Lower leg skin (tissue), 4 donors: ENCODE results near the gene USP48. TPM values are rescaled to one million over a fixed set of nuclear protein-coding genes. Genes with fewer than 3 reads are reported as not detected.

ENCODE experiments used
- DNase-seq, 2 donors: peaks; one replicate each; pipeline ENCODE4 v3.0.0-alpha.2; 2019; ENCODE audit warnings: low spot score in 2 of 2
- H3K4me3 ChIP-seq: fragments of 200-600 bp; sonication (generic); 2 replicates; pipeline ENCODE4 v1.5.1; 2017; ENCODE audit warnings: mild to moderate bottlenecking, low read depth; ENCODE audit not compliant: poor library complexity, severe bottlenecking
- CTCF ChIP-seq, 3 donors: fragments of 450-650 bp; IDR thresholded peaks; one replicate each; pipeline ENCODE4 v1.5.1; 2016; ENCODE audit warnings: antibody characterized with exemption in 3 of 3, mild to moderate bottlenecking in 3 of 3, moderate library complexity in 2 of 3
- POLR2A ChIP-seq, 2 donors: fragments of 450-650 bp; IDR thresholded peaks; one replicate each; pipeline ENCODE4 v1.6.1; 2016 to 2017; ENCODE audit warnings: antibody characterized with exemption in 2 of 2, mild to moderate bottlenecking in 1 of 2, moderate library complexity in 1 of 2
- WGBS, 2 donors: methylation state at CpG; one replicate each; pipeline ENCODE4 v1.1.5; 2018; 5-methylcytosine and 5-hydroxymethylcytosine counted together
- intact Hi-C: fragments of 100-400 bp; cut with DNase I; formaldehyde crosslinking; loops from one replicate; pipeline ENCODE4 v1.15.0; 2023; ENCODE audit warnings: low total_unique reads
- total RNA-seq, 4 donors: library from RNA; depleted of rRNA; stranded (reverse); fragments of >200 nt; gene quantifications; one replicate each; pipeline ENCODE4 v1.1.0, GENCODE V29; 2016

USP48 gene
- total RNA-seq, 4 donors from 2014 or later, result 26.9 to 38.1 (median 31.5) TPM

- WGBS, 2 donors, result 93 to 96% methylated on average over 12 to 22 of the region's 22 CpGs
- intact Hi-C loops, result no loop called here
- no peak for DNase-seq
- no peak overlapping the region for H3K4me3 ChIP-seq
- no peak for TF ChIP-seq POLR2A (IDR thresholded peaks at IDR 0.05)
- TF ChIP-seq CTCF (IDR thresholded peaks at IDR 0.05), result no peak
Observed at GRCh38 chr1:21823980-21824702, 41.2 kb upstream of the USP48 start.

GRCh38 chr1:21823206-21823979 is 40.4 kb upstream of the USP48 start:
- no peak for DNase-seq
- TF ChIP-seq POLR2A (IDR thresholded peaks at IDR 0.05) (no peak), CTCF (IDR thresholded peaks at IDR 0.05) (no peak)
- H3K4me3 ChIP-seq, result no peak overlapping the region
- intact Hi-C loops, result no loop called here
- 85 to 88% methylated on average over 42 to 44 of the region's 44 CpGs for WGBS, 2 donors

GRCh38 chr1:21822349-21822748 is 39.4 kb upstream of the USP48 start:
- 38 to 58% methylated on average over 9 of the region's 9 CpGs for WGBS, 2 donors
- no peak for TF ChIP-seq POLR2A (IDR thresholded peaks at IDR 0.05)
- TF ChIP-seq CTCF (IDR thresholded peaks at IDR 0.05), result no peak
- H3K4me3 ChIP-seq, result no peak overlapping the region
- DNase-seq, result no peak
- intact Hi-C loops, result no loop called here

GRCh38 chr1:21821385-21822019 is 38.6 kb upstream of the USP48 start:
- WGBS, 2 donors, result 90 to 92% methylated on average over 9 to 11 of the region's 11 CpGs
- no peak overlapping the region for H3K4me3 ChIP-seq
- TF ChIP-seq CTCF (IDR thresholded peaks at IDR 0.05), result no peak
- no peak for DNase-seq
- intact Hi-C loops, result no loop called here

GRCh38 chr1:21820597-21821232 is 37.8 kb upstream of the USP48 start:
- H3K4me3 ChIP-seq, result no peak overlapping the region
- intact Hi-C loops, result no loop called here
- TF ChIP-seq CTCF (IDR thresholded peaks at IDR 0.05), result no peak
- no peak for TF ChIP-seq POLR2A (IDR thresholded peaks at IDR 0.05)
- DNase-seq, result no peak
- 94 to 95% methylated on average over 9 of the region's 9 CpGs for WGBS, 2 donors
